Measurements from ENCODE around the gene MED25. TPM values are rescaled to one million over a fixed set of nuclear protein-coding genes. Genes with fewer than 3 reads are reported as not detected.
A peak's percentile ranks its signal among the peaks of the same experiment; 100 is the strongest.

Gene MED25
- total and polyA plus RNA-seq, 2 donors (not counting 1 experiment from before 2014, with no cell fraction given): 11.2 to 20.2 TPM

DNA sequence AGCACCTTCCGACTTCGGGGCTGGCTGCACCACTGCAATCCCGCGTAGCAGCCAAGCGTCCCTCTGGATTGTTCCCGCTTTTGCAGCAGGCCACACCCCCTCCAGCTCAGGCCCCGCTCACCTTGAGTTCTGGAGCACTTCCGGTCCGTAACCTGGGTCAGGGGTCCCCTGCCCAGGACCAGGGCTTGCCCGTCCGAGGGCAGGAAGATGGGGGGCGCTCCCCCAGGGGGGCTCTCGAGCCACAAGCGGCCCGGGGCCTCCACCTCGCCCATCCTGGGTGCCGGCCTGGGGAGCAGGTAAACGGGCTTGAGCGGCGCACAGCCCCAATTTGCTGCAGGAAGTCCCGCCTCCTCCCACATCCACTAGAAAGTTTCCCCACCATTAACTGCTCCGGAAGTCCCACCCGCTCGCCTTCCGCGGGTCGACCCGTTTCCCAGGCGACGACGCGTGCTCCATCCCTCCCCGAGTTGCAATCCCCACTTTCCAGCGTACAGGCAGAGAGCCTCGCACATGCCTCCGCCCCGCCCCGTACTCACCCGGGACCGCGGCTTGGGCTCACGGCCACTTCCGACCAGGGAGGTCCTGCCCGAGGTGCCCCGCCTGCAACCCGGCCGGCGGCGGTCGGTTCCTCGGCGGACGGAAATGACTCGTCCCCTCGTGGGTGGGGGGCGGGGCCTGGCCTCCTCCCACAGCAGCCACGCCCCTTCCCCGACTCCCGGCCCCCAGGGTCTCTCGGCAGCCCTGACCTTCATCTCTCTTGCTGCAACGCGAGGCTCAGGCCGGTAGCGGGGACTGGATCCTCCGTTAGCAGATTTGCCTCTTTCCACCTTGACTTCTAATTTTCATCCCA, 49.1 kb downstream of the MED25 start, which contains the start of gene PNKP:
PNKP (minus strand) TSS at position 644 of the 850 bp plus-strand sequence; CDS start at position 272, 372 bp downstream.
- H4K20me1 ChIP-seq (ENCODE audit: control insufficient read depth, extremely low read depth, insufficient read depth, low read length): no peaks in the 10 kb centered on the region
- peak; percentile 89 to 91 for DNase-seq (ENCODE audit: low read depth in 2 of 2)
- H3K9ac ChIP-seq (ENCODE audit: insufficient read depth, low read length): peak within 1 kb of the TSS; percentile 79
- peak within 1 kb of the TSS; percentile 76 to 94 (median 79) for H3K4me3 ChIP-seq (replicated peaks in 1 of 4; ENCODE audit: control extremely low read depth in 1 of 4, insufficient read depth in 1 of 4, low read depth in 3 of 4, low read length in 4 of 4)
- no peaks in the 10 kb centered on the region for H3K27me3 ChIP-seq (ENCODE audit: control insufficient read depth, insufficient read depth, low read length)
- H3K36me3 ChIP-seq (ENCODE audit: control insufficient read depth, insufficient read depth, low read length): peaks cover 17% of the 10 kb centered on the region
- peaks cover 16% of the 10 kb centered on the region for H3K4me1 ChIP-seq (ENCODE audit: control insufficient read depth, extremely low read depth, insufficient read depth, low read length)
- TF ChIP-seq, protein P1, sequence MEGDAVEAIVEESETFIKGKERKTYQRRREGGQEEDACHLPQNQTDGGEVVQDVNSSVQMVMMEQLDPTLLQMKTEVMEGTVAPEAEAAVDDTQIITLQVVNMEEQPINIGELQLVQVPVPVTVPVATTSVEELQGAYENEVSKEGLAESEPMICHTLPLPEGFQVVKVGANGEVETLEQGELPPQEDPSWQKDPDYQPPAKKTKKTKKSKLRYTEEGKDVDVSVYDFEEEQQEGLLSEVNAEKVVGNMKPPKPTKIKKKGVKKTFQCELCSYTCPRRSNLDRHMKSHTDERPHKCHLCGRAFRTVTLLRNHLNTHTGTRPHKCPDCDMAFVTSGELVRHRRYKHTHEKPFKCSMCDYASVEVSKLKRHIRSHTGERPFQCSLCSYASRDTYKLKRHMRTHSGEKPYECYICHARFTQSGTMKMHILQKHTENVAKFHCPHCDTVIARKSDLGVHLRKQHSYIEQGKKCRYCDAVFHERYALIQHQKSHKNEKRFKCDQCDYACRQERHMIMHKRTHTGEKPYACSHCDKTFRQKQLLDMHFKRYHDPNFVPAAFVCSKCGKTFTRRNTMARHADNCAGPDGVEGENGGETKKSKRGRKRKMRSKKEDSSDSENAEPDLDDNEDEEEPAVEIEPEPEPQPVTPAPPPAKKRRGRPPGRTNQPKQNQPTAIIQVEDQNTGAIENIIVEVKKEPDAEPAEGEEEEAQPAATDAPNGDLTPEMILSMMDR (conservative IDR thresholded peaks at IDR 0.05 in 1 of 2, IDR thresholded peaks at IDR 0.05 in 1 of 2; ENCODE audit: low read depth in 1 of 2, low read length in 2 of 2): no peak
- no peak for TF ChIP-seq EZH2 (IDR thresholded peaks at IDR 0.05; ENCODE audit: low read length, missing control alignments)
- peak within 1 kb of the TSS; percentile 97 for H3K4me2 ChIP-seq (ENCODE audit: extremely low read depth, insufficient read depth, low read length)
- no peaks in the 10 kb centered on the region for H3K9me3 ChIP-seq (ENCODE audit: control insufficient read depth, insufficient read depth, low read depth, low read length)
- peaks cover 24% of the 10 kb centered on the region for H3K79me2 ChIP-seq (ENCODE audit: control insufficient read depth, insufficient read depth, low read length)
- peak within 1 kb of the TSS; percentile 46 for H2AFZ ChIP-seq (ENCODE audit: low read length)
- H3K27ac ChIP-seq (ENCODE audit: insufficient read depth, low read length): peak within 1 kb of the TSS; percentile 78

DNA sequence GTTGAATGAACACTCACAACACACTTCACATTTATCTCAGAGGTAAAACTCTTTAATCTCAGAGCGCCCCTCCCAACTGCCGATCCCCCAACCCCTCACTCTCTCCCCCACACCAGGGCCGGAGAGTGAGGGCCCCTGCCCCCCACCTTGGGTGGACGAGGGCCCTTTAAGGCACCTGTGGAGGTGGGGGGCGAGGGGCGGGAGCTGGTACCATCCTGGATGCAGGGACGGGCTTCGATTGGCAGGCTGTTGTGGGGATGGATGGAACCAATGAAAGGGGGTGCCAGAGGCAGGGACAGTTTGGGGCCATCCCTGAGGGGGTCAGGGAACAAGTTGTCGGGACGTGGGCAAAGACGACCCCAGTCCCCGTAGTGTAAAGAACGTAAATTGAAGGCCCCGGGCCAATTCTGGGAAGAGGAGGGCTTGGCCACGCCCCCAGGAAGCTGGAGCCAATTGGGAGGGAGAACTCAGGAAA, 51.0 kb downstream of the MED25 start:
- H3K79me2 ChIP-seq (ENCODE audit: control insufficient read depth, insufficient read depth, low read length): peaks cover 22% of the 10 kb centered on the region
- H4K20me1 ChIP-seq (ENCODE audit: control insufficient read depth, extremely low read depth, insufficient read depth, low read length): no peaks in the 10 kb centered on the region

More for the DNA sequence above, 51.0 kb downstream of the MED25 start:
- DNase-seq (ENCODE audit: low read depth in 2 of 2): no peak
- H3K9me3 ChIP-seq (ENCODE audit: control insufficient read depth, insufficient read depth, low read depth, low read length): no peaks in the 10 kb centered on the region
- peak overlapping the region; percentile 80 for H3K27ac ChIP-seq (ENCODE audit: insufficient read depth, low read length)
- H3K4me2 ChIP-seq (ENCODE audit: extremely low read depth, insufficient read depth, low read length): peak overlapping the region; percentile 75
- H3K36me3 ChIP-seq (ENCODE audit: control insufficient read depth, insufficient read depth, low read length): peaks cover 7% of the 10 kb centered on the region
- peak overlapping the region; percentile 2 to 48 (median 36) for H3K4me3 ChIP-seq (replicated peaks in 1 of 4; ENCODE audit: control extremely low read depth in 1 of 4, insufficient read depth in 1 of 4, low read depth in 3 of 4, low read length in 4 of 4)
- H3K27me3 ChIP-seq (ENCODE audit: control insufficient read depth, insufficient read depth, low read length): no peaks in the 10 kb centered on the region
- peak overlapping the region; percentile 33 for H3K9ac ChIP-seq (ENCODE audit: insufficient read depth, low read length)
- peak overlapping the region; percentile 60 for H2AFZ ChIP-seq (ENCODE audit: low read length)
- H3K4me1 ChIP-seq (ENCODE audit: control insufficient read depth, extremely low read depth, insufficient read depth, low read length): peaks cover 16% of the 10 kb centered on the region
- TF ChIP-seq, protein P1 (conservative IDR thresholded peaks at IDR 0.05 in 1 of 2, IDR thresholded peaks at IDR 0.05 in 1 of 2; ENCODE audit: low read depth in 1 of 2, low read length in 2 of 2): no peak
- no peak for TF ChIP-seq EZH2 (IDR thresholded peaks at IDR 0.05; ENCODE audit: low read length, missing control alignments)

All from fibroblast of lung (primary cell).